NCI-H524 treated with DMSO at 0.1 percent for 48 hours (cell line): ENCODE measurements around the gene FAM53B.

Experiments used
- DNase-seq: peaks from one replicate; lab custom pipeline; 2025; lab: John Stamatoyannopoulos, UW

The FAM53B gene

DNA sequence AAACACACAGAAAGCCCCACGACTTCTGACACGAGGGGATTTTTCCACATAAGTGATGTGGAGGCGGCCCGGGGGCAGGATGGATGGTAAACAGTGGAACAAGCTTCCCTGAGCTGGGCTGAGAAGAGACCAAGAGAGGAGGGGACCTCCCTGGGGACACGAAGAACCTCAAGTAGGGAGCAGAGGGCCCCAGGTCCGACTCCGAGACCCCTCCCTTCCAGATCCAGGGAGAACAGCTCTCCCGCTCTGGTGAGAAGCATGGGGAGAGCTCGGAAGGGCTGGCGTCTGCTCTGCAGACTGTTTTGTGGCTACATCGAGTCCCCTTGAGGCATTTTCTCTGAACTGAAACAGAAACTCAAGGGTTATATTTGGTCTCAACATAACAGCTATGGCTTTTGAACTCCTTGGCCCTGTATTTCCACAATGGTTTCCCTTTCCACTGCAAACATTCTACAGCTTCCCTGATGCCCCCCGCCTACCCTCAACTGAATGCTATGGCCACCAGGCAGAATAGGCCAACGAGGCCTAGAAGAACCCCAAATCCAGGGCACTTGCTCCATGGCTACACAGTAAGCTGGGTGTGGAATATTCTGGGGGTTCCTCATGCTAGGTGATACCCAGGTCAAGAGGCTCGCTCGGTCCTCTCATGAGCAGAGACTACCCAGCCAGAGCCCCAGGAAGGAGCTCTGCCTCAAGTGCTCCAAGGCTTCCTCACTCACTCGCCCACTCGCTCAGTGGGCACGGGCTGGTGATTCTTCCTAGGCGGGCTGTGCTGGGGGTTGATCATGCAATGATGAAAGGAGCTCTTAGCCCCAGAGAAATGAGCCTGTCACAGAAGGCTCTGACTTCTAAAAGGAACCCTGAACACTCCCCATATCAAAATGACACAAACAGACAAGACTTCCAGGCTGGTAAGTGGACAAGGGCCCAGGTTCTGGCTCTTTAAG, 47.5 kb downstream of the FAM53B start:
- no peak for DNase-seq

DNA sequence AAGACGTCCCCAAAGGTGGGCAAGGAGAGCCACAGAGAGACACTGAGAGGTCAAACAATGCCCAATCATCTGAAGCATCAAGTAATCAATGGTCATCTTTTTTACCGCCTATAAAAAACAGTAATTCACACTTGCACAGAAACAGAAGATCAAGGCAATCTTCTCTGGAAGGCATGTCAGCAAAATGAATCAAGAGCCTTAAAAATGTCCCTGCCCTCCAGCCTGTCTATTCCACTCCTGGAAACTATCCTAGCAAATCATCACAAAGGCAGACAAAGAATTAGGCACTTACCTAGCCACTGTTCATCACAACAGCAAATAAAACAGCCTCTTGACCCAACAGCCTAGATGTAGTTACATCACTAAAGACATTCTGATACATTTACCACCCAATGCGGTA, 48.9 kb downstream of the FAM53B start:
- no peak for DNase-seq

DNA sequence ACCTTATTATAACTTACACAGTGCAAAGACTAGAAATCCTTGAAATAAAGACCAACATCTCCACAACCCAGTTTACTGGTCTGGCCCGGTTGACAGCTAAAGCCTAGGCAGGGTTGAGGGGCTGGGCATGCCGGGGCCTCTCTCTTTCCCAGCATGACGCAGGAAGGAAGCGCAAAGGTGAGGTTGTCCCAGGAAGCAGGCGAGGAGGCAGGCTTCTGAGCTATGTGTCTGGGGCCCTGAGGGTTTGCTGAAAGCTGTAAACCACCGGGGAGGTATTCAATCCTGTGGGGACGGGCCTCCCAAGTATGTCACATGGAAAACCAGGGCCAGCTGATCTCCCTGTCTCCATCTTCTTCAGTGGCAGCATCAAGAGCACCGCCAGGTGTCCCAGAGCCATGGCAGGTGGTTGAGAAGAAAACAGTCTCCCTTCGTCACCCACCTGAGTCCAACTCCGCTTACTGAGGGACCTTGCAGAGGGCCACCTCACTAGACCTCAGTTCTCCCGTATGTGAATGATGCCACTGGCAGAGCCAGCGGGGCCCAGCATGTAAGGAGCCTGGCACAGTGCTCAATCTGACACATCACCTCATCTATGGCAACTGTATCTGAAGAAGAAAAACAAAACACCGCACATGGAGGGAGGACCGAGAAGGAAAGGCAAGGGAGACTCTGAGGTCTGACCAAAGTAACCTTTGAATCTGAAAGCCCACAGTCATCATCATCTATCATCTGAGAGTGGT, 49.5 kb downstream of the FAM53B start:
- no peak for DNase-seq

DNA sequence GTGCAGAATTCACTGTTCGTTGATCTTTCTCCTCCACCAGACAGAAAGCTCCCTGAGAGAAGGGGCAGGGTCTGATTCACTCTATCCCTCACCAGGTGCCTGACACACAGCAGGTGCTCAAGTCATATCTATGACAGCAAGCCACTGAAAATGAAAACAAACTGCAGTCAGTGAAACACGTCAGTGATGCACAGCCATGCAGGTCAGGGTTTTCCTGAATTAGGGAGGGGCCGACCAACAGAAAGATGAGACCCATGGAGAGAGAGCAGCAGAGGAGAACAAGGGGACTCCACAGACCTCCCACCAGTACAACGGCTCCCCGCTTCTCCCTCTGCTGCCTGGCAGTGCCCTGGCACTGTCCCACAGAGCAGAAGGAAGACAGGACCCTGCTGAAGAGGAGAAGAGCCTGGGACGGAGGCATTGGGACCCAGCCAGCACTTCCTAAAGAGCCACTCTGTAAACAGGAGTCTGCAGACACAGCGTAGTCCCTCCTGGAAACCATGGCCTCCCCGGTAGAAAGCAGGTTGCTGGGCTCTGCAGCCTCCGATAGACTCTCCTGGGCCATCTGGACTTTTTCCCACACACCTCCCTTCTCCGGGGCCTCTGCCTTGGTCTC, 50.3 kb downstream of the FAM53B start:
- DNase-seq: no peak

DNA sequence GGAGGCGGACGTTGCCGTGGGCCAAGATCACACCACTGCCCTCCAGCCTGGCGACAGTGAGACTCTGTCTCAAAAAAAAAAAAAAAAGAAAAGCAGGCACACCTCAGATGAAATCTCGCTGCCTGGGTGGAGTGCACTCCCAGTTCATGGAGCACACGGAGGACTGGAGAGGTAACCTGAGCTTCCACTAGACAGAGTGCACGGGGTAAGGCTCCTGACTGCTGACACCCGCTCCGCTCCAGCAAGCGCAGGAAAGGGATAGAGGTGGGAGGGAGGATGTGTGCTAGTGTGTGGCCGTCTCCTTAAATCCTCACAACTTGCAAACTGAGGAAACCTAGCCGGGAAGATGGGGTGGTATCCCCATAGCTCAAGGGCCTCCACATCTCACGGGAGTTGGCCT, 50.8 kb downstream of the FAM53B start:
- no peak for DNase-seq

DNA sequence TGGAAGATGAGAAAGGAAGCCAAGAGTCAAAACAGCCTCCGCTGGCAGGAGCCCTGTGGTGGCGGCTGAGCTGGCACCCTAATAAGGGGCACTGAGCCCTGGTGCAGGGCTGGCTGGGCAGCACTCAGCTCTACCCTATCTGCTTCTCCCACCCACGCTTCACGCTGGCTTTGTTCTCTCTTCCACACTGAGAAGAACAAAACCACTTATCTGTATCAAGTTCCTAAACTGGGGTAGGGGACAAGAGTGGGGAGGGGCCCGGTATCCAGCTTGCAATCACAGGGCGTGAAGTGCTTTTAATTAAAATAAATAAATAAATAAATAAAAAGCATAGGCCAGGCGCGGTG, 52.1 kb downstream of the FAM53B start:
- DNase-seq: no peak

DNA sequence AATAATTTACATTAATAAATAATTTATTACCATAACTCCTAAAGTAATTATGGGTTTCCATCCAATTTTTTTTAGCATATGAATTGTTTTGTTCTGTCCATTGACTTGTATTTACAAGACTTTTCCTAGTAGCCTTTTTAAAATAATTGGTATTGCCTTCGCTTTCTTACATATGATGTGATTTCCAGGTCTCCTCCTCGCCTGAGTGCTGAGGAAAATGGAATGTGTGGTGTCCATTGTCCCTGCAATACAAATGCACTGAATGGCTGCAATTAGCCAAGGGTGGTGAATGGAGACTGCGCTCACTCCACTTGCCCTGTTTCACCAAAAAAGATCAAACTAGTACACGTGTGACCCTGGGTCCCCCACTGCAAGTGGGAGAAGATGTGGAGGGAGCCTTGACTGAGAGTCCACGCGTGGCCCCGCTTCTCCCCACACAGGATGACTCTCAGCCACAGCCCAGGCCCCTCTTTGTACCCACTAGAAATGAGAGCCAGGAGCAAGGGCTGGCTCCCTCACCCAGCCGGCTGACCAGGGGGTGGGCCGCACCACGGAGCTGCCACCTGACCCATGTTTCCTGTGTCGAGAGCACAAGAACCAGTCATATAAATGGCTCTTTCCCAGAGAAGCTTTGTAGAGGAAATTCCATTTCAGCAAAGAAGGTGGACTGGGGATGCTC, 52.6 kb downstream of the FAM53B start:
- no peak for DNase-seq

DNA sequence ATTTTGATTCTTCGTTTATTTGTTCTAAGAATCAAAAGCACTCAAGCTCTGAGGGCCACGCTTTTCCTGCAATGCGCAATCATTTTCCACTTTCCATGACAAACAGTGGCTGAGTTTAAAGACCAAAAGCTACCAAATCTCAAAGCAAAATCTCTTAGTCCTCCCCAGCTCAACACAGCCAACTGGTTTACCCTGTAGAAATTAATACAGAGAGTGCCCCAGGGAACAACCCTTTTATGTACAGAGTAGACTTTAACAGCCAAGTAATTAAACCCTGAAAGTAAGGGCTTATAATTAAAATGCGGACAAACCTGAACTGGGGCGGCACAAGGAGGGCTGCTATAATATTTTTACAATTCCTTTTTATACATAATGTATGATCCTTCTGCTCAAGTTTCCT, 53.2 kb downstream of the FAM53B start:
- no peak for DNase-seq

DNA sequence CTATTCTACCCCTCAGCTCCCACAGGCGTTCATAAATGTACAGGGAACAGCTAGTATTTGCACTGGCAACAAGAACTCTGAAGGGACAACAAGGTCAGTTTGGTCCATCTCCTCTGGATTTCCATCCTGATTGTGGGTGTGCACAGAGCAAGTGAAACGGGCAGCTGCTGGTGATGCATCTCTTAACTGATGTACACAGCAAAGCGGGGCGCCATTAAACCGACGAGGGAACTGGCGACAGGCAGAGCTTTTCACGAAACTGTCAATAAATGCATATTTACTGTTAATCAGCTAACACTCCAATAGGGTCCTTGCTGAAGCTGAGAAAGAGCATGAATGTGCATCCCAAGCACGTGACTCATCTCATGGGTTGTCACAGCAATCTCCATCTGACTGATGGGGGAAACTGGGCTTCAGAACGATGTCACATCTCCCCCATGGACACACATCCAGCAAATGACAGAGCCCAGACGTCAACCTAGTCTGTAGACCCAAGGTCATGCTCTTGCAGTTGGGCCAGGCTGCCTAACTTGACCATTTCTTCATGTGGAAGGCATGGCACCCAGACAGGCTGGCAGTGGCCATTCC, 54.2 kb downstream of the FAM53B start:
- DNase-seq: no peak

DNA sequence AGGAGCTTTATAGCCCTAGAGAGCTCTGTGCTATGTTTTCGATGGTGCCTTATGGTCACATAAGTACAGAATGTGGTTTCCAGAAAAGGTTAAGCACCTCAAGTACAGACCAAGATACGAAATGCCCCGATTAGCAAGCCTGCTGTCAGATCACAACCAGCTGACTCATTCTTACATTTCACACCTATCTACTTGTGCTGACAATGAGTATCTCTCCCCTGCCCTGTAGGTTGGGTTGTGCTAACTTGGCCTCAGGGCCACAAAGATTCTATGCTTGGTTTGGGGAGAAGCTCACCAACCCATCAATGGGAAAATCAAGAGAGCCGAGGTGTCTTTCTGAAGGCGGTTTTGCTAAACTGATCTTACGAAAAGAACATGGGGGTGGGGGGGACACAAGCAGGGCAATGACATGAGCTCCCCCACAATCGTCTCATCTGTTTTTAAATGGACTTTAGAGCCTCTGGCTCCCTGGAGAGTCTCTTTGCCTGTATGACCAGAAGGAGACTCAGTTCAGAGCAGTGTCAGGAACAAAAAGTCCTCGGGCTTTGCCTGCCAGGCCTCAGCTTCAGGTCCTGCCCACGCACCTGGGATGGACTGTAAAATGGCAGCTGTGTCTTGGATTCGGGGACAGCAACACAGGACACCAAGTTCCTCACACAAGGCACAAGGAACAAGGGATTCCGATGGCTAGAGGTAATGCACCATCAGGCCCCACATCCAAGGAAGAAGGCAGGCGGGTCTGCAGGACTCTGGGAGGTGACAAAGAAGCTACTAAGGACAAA, 55.1 kb downstream of the FAM53B start:
- no peak for DNase-seq

DNA sequence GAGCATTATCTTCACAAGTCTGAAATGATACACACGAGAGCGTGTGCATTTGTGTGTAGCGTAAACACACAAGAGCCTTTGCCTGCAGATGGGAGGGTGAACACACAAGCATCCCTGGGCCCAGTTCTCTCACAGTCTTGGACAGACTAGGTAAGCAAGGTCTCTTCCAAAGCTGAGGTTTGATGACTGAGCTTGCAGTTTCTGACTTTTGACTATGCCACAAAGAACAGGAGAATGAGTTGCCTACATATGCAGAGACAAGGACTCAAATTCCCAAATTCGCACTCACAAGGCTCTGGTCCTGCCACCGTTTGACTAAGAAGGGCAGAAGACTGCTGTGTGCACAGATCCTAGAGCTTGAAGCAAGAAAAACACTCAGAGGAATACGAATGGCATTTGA, 55.8 kb downstream of the FAM53B start:
- no peak for DNase-seq

DNA sequence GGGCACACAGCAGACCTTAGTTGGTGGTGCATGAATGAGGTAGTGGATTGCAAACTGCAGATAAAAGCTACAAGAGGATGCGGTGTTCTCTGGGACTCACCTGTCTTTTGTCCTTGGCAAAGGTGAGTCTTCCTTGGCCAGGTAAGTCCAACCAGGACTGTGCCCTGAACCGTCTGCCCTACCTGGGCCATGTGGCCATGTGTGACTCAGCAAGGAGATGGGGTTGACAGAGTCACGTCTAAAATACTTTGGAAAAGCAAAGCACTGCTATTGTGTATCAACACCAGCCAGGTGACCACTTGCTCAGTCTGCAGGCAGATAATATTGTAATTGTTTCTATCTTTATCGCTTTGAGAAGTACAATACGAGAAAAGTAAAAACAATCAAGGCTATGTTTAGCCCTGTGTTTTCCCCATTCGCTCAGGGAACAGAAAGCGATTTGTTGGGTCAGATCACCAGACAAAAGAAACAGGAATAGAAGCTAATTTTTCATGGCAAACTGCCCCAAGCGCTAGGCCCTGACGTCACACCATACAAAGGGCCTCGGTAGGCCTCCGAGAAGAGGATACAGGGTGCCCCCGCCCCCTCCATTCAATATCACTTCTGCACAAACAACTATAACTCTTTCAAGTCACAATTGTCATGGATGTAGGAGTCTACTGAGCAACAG, 57.3 kb downstream of the FAM53B start:
- no peak for DNase-seq

DNA sequence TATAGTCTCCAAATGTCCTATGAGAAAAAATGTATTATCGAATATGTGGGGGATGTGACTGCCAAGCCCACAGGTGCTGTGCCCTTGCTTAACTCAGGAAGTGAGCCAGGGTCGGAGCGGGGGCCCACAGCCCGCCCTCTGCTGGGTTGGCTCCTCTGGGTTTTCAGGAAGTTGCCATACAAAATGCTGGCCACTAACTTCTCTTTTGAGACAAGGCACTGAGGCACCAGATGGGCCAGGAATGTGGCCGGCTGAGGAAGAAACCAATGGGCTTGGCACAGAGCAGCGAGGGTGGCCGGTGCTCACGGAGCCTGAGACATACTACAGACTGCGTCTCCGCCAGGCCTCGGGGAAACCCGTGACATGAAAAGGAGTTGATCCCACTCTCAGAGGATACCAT, 58.9 kb downstream of the FAM53B start:
- no peak for DNase-seq

DNA sequence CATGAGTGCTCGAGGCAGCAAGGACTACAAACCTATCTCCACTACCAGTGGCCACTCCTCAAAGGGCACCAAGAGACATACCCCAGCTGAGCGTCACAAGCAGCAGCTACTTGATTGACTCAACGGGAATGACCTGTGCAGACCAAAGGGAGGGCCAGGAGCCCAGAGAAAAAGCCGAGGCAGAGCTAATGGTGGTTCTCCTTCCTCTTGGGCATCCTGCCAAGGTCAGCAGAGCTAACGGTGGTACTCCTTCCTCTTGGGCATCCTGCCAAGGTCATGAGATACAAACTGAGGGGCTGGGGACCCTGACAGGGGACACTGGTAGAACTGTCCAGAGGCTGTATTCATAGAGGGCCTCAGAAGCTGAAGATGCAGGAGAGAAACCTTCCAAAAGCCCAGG, 60.4 kb downstream of the FAM53B start:
- no peak for DNase-seq

DNA sequence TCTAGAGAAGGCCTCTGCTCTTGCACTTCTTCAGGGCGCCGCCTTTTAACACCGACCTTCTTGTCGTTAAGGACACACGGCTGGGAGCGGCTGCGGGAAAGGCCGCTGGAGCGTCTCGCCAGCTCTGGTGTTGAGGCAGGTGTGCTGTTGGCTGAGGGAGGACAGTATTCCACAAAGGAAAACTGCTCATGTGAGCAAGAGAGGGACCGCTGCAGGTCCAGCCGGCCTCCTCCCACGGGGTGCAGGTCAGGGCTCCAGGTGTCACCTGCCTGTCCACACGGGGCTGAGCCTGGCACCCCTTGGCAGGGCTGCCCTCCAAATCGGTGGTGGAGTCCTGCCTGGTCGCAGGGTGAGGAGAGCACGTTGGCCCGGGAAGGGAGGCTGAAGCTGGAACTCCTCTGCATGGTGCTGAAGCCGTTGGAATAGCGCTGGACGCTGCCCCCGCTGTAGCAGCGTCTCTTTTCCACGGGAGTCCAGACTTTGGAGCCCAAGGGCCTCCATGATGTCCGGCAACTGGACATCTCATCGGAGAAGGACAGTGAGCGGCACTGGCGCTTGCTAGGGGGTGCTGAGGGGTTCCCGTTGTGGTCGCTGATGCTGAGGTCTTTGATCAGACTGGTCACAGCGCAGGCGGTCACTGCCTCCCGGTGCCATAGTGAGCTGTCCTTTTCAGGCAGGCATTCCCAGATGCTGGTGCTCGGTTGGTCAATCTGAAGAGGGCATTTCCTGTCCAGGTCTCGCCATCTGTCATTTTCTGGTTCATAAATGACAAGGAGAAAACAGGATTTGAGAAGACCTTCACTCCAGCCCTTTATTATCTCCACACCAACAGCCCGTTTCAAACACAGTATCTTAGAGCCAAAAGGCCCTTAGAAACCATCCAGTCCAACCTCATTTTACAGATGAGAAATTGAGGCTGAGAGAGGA, 62.3 kb downstream of the FAM53B start:
- no peak for DNase-seq

DNA sequence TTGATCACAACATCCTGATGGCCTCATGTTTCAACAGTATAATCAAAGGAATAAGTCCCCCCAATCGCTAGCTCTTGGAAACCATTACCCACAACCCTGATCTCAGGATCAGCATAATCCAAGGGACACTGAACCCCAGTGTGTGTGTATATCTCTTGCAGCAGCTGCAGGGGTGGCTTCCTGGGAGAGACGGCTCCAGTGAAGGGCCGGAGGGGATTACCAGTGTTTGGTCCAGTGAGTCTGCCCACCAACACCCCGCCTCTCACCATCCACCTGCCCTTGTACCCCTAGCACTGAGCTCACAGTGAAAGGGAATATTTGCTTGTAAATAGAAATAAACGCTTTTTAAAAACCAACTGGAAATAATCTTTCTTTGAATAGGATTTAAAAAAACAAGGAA, 63.1 kb downstream of the FAM53B start:
- no peak for DNase-seq

DNA sequence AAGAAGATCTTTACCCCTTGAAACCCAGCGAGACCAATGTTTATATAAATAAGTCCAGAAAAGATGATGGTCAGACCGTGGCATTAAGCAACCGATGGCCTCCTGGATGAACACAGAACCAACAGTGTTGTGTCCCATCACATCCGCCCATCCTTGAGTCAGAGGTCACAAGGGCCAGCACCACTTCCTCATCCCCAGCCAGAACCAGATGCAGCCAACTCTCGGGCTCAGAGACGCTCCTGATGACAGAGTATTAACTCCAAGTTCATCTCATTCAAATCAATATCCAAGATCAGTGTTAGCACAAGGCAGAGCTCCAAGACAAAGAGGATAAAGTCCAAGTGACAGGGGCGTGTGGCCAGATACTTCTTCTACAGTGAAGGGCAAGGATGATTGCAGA, 63.5 kb downstream of the FAM53B start:
- no peak for DNase-seq

DNA sequence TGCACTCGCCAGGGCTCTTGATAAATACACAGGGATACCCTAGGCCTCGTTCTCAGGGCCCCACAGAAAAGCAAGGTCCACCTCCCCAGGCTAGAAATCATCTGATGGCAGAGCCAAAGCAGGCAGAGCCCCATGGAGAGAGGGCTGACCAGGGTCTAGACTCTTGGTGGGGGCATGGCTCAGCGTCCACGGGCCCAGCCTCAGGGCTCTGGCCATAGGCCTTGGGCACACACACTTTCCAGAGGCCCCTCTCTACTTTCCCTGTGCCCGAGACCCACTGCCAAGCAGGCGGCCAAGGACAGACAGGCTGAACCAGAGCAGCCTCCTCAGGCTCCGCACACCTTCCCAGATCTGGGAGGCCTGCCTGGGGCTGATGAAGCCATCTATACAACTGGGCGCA, 64.8 kb downstream of the FAM53B start:
- no peak for DNase-seq

DNA sequence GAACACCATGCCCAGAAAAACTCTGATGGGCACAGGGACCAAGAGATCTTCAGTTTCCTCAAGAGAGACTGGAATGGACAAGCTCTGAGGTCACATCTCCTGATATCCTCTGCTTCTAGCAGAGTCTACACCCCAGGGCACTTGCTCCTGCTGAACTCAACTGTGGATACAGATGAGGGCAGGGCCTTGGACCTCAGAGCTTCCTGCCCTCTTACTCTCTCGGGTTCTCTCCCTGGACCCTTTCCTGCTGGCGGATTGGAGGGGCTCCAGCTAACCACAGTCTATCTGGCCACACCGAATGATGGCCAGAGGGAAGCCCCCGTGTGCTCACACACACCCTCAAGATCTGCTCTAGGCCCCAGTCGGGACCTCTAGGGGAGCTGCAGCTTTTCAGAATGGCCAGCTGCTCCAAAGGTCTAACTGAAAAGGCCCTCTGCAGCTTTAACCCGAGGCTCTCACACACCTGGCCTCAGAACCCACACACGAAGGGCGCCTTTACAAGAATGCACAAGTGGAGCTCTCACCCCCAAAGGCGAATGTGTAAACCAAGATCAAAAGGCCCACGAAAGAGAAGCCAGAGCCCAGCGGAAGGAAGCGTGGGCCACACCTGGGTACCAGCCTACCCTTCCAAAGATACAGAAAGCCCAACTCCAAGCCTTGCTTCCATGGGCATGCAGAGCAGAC, 65.5 kb downstream of the FAM53B start:
- no peak for DNase-seq
